ENCODE measurements around the gene ABCC4.

GRCh38 chr13:95058680-95059079, 242.6 kb downstream of the ABCC4 start:
- no peak for TF ChIP-seq EZH2 (IDR thresholded peaks at IDR 0.05; ENCODE audit: low read length, missing control alignments)
- no peak for TF ChIP-seq CTCF (conservative IDR thresholded peaks at IDR 0.05 in 1 of 2, IDR thresholded peaks at IDR 0.05 in 1 of 2; ENCODE audit: low read depth in 1 of 2, low read length in 2 of 2)
